ENCODE measurements around the gene CCDC146. TPM values are rescaled to one million over a fixed set of nuclear protein-coding genes. Genes with fewer than 3 reads are reported as not detected.
"Not testable (repeated sequence)": the region's sequence is repeated elsewhere in the genome, so short reads cannot be mapped to it uniquely, and the experiment has no call there.

Gene CCDC146
- total and polyA plus RNA-seq, 2 of the 13 experiments (the other 11 are each of a cell fraction or from before 2014, with no cell fraction given), result 2.4 to 4.1 TPM

GRCh38 chr7:77121860-77122681 is at the start of gene CCDC146 (continued):
- TF ChIP-seq ZNF687 (CRISPR knock-in tag; IDR thresholded peaks at IDR 0.05), result peak; percentile 79
- peak; percentile 96 for TF ChIP-seq ARID4A (CRISPR knock-in tag; IDR thresholded peaks at IDR 0.05; ENCODE audit: borderline replicate concordance)
- peak; percentile 96 for TF ChIP-seq CREM (IDR thresholded peaks at IDR 0.05)
- not testable (repeated sequence) for TF ChIP-seq CREM (CRISPR knock-in tag; IDR thresholded peaks at IDR 0.05)
- 0 out of 2 replicates have a peak, but pooled peaks have one; percentile 59 for TF ChIP-seq ZNF264 (CRISPR knock-in tag; IDR thresholded peaks at IDR 0.05)
- TF ChIP-seq, protein P1, sequence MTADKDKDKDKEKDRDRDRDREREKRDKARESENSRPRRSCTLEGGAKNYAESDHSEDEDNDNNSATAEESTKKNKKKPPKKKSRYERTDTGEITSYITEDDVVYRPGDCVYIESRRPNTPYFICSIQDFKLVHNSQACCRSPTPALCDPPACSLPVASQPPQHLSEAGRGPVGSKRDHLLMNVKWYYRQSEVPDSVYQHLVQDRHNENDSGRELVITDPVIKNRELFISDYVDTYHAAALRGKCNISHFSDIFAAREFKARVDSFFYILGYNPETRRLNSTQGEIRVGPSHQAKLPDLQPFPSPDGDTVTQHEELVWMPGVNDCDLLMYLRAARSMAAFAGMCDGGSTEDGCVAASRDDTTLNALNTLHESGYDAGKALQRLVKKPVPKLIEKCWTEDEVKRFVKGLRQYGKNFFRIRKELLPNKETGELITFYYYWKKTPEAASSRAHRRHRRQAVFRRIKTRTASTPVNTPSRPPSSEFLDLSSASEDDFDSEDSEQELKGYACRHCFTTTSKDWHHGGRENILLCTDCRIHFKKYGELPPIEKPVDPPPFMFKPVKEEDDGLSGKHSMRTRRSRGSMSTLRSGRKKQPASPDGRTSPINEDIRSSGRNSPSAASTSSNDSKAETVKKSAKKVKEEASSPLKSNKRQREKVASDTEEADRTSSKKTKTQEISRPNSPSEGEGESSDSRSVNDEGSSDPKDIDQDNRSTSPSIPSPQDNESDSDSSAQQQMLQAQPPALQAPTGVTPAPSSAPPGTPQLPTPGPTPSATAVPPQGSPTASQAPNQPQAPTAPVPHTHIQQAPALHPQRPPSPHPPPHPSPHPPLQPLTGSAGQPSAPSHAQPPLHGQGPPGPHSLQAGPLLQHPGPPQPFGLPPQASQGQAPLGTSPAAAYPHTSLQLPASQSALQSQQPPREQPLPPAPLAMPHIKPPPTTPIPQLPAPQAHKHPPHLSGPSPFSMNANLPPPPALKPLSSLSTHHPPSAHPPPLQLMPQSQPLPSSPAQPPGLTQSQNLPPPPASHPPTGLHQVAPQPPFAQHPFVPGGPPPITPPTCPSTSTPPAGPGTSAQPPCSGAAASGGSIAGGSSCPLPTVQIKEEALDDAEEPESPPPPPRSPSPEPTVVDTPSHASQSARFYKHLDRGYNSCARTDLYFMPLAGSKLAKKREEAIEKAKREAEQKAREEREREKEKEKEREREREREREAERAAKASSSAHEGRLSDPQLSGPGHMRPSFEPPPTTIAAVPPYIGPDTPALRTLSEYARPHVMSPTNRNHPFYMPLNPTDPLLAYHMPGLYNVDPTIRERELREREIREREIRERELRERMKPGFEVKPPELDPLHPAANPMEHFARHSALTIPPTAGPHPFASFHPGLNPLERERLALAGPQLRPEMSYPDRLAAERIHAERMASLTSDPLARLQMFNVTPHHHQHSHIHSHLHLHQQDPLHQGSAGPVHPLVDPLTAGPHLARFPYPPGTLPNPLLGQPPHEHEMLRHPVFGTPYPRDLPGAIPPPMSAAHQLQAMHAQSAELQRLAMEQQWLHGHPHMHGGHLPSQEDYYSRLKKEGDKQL (CRISPR knock-in tag; IDR thresholded peaks at IDR 0.05; ENCODE audit: low read depth), result 0 out of 2 replicates have a peak, but pooled peaks have one; percentile 14
- TF ChIP-seq ARID3A (IDR thresholded peaks at IDR 0.05; ENCODE audit: low read depth, low read length), result 0 out of 2 replicates have a peak, but pooled peaks have one; percentile 11
- peak; percentile 90 for TF ChIP-seq NFYC (CRISPR knock-in tag; IDR thresholded peaks at IDR 0.05)
- 0 out of 2 replicates have a peak, but pooled peaks have one; percentile 2 for TF ChIP-seq MXD4 (CRISPR knock-in tag; IDR thresholded peaks at IDR 0.05)
- peak; percentile 66 for TF ChIP-seq ELF1 (CRISPR knock-in tag; IDR thresholded peaks at IDR 0.05)
- TF ChIP-seq MEF2D (CRISPR knock-in tag; IDR thresholded peaks at IDR 0.05), result peak; percentile 48; the same call in 1 of the 2 replicates
